SK-N-SH (cell line): ENCODE measurements around the gene SPAG5. TPM values are rescaled to one million over a fixed set of nuclear protein-coding genes. Genes with fewer than 3 reads are reported as not detected.

Source experiments
- CTCF ChIA-PET: fragments of 300-600, 350-600 bp; formaldehyde crosslinking; extraction: SDS; loops from one replicate; lab custom pipeline; 2021; lab: Yijun Ruan, JAX
- POLR2A ChIA-PET: fragments of 350-600 bp; sonication (Branson Sonifier 250); formaldehyde crosslinking; extraction: SDS; loops from one replicate; lab custom pipeline; 2020; ENCODE audit warnings: antibody characterized with exemption, inconsistent platforms; lab: Yijun Ruan, JAX
- DNase-seq: peaks from one replicate; pipeline ENCODE4 v3.0.0; 2012
- H2AFZ ChIP-seq: fragments of 200-600 bp; sonication (generic); 2 replicates; pipeline ENCODE4 v1.8.1; 2016; ENCODE audit warnings: antibody characterized with exemption, mild to moderate bottlenecking, low read depth
- H3F3A ChIP-seq: fragments of 200-600 bp; sonication (generic); replicated peaks from 2 replicates; pipeline ENCODE3; 2016; ENCODE audit warnings: antibody characterized with exemption, mild to moderate bottlenecking; ENCODE audit not compliant: insufficient read depth
- H3K27ac ChIP-seq, 2 experiments: fragments of 200-500 bp in 1 of 2; fragments of 200-600 bp in 1 of 2; sonication (Bioruptor generic) in 1 of 2; sonication (generic), shearing (Covaris generic) in 1 of 2; 2 replicates each; pipeline versions ENCODE4 v1.5.1 to v1.6.1; 2014 to 2016; ENCODE audit warnings: low read depth in 2 of 2, inconsistent platforms in 1 of 2, low read length in 1 of 2, mild to moderate bottlenecking in 1 of 2, mixed read lengths in 1 of 2
- H3K27me3 ChIP-seq: fragments of 200-600 bp; sonication (generic), shearing (Covaris generic); 2 replicates; pipeline ENCODE4 v1.6.1; 2016; ENCODE audit warnings: mixed run types; ENCODE audit not compliant: insufficient read depth
- H3K36me3 ChIP-seq, 2 experiments: fragments of 200-500 bp in 1 of 2; fragments of 200-600 bp in 1 of 2; sonication (Bioruptor generic) in 1 of 2; sonication (generic) in 1 of 2; replicated peaks in 1 of 2; 2 replicates each; pipeline versions ENCODE3 to v1.5.1; 2014 to 2016; ENCODE audit warnings: low read length in 1 of 2, mild to moderate bottlenecking in 1 of 2; ENCODE audit not compliant: insufficient read depth in 2 of 2, control insufficient read depth in 1 of 2
- H3K4me1 ChIP-seq, 2 experiments: fragments of 200-500 bp in 1 of 2; fragments of 200-600 bp in 1 of 2; sonication (Bioruptor generic) in 1 of 2; sonication (generic), shearing (Covaris generic) in 1 of 2; 2 replicates each; pipeline versions ENCODE4 v1.5.1 to v1.6.1; 2014 to 2016; ENCODE audit warnings: low read depth in 1 of 2, low read length in 1 of 2, mixed run types in 1 of 2; ENCODE audit not compliant: insufficient read depth in 2 of 2, control insufficient read depth in 1 of 2
- H3K4me2 ChIP-seq: fragments of 200-600 bp; sonication (generic), shearing (Covaris generic); 2 replicates; pipeline ENCODE4 v1.6.1; 2017; ENCODE audit warnings: mixed run types
- H3K4me3 ChIP-seq, 2 experiments: fragments of 200-500 bp in 1 of 2; fragments of 200-600 bp in 1 of 2; sonication (Bioruptor generic) in 1 of 2; sonication (generic), shearing (Covaris generic) in 1 of 2; 2 replicates each; pipeline versions ENCODE4 v1.5.1 to v1.8.1; 2014 to 2016; ENCODE audit warnings: low read depth in 2 of 2, inconsistent platforms in 1 of 2, low read length in 1 of 2, mild to moderate bottlenecking in 1 of 2, mixed read lengths in 1 of 2, moderate library complexity in 1 of 2
- H3K79me2 ChIP-seq: fragments of 200-600 bp; sonication (generic); 2 replicates; pipeline ENCODE4 v1.8.1; 2017; ENCODE audit warnings: mild to moderate bottlenecking; ENCODE audit not compliant: insufficient read depth
- H3K9ac ChIP-seq: fragments of 200-600 bp; sonication (generic); 2 replicates; pipeline ENCODE4 v1.6.1; 2017; ENCODE audit warnings: mixed run types
- H3K9me2 ChIP-seq: fragments of 200-600 bp; sonication (generic); 2 replicates; pipeline ENCODE4 v1.6.1; 2017; ENCODE audit warnings: mixed run types
- H3K9me3 ChIP-seq: fragments of 200-600 bp; sonication (generic); 2 replicates; pipeline ENCODE4 v1.6.1; 2017; ENCODE audit warnings: mixed run types, mild to moderate bottlenecking, moderate library complexity
- H4K20me1 ChIP-seq: fragments of 200-600 bp; sonication (generic); 2 replicates; pipeline ENCODE4 v1.6.1; 2017; ENCODE audit warnings: mild to moderate bottlenecking, mixed run types; ENCODE audit not compliant: insufficient read depth
- CHD2 ChIP-seq: fragments of 150-350 bp; IDR thresholded peaks from 2 replicates; pipeline ENCODE4 v1.6.1; 2018; ENCODE audit warnings: low read length; ENCODE audit not compliant: partially characterized antibody
- EP300 ChIP-seq, 2 experiments: IDR thresholded peaks; 2 replicates each; pipeline versions ENCODE4 v1.4.0 to v1.6.1; 2012; ENCODE audit warnings: borderline replicate concordance in 1 of 2, low read depth in 1 of 2, low read length in 1 of 2
- EZH2phosphoT487 ChIP-seq: fragments of 200-600 bp; sonication (generic); IDR thresholded peaks from 2 replicates; pipeline ENCODE4 v1.6.1; 2017; ENCODE audit warnings: low read depth, mixed run types, mild to moderate bottlenecking, antibody characterized with exemption, moderate library complexity, borderline replicate concordance
- GATA2 ChIP-seq: sonication (generic); formaldehyde crosslinking; IDR thresholded peaks from 2 replicates; pipeline ENCODE4 v1.5.0; 2020; ENCODE audit warnings: mild to moderate bottlenecking, missing genetic modification reagents
- MEF2A ChIP-seq: IDR thresholded peaks from 2 replicates; pipeline ENCODE4 v1.4.0; 2012; ENCODE audit warnings: low read depth, borderline replicate concordance
- MXI1 ChIP-seq: IDR thresholded peaks from 2 replicates; pipeline ENCODE4 v1.6.1; 2012; ENCODE audit warnings: mild to moderate bottlenecking, low read depth, low read length, improper control_type of control experiment
- NFIC ChIP-seq: IDR thresholded peaks from 2 replicates; pipeline ENCODE4 v1.4.0; 2012; ENCODE audit warnings: borderline replicate concordance
- NRF1 ChIP-seq: IDR thresholded peaks from 2 replicates; pipeline ENCODE4 v1.6.1; 2012; ENCODE audit warnings: low read depth, mild to moderate bottlenecking, low read length
- RFX5 ChIP-seq: IDR thresholded peaks from 2 replicates; pipeline ENCODE4 v1.6.1; 2012; ENCODE audit warnings: mild to moderate bottlenecking, improper control_type of control experiment, low read length
- TEAD4 ChIP-seq: IDR thresholded peaks from 2 replicates; pipeline ENCODE4 v1.4.0; 2012; ENCODE audit warnings: mild to moderate bottlenecking, borderline replicate concordance; ENCODE audit not compliant: insufficient read depth
- USF1 ChIP-seq: IDR thresholded peaks from 2 replicates; pipeline ENCODE4 v1.4.0; 2012; ENCODE audit warnings: low read depth, borderline replicate concordance
- ZBTB33 ChIP-seq: IDR thresholded peaks from 2 replicates; pipeline ENCODE4 v1.4.0; 2012; ENCODE audit warnings: low read depth, borderline replicate concordance
- WGBS: methylation state at CpG from one replicate; pipeline ENCODE4 v1.1.6; 2017; ENCODE audit warnings: low lambda C conversion rate; 5-methylcytosine and 5-hydroxymethylcytosine counted together
- polyA plus RNA-seq, 3 experiments: library from polyadenylated mRNA; depleted of rRNA; stranded (reverse); fragments of >200 nt; gene quantifications; 2 replicates each; pipeline ENCODE4 v1.2.3, GENCODE V29; 2012
- TF ChIP-seq, protein P1 (sequence below): IDR thresholded peaks from 2 replicates; pipeline ENCODE4 v1.6.1; 2012; ENCODE audit warnings: mild to moderate bottlenecking, low read depth, low read length, moderate library complexity

The SPAG5 gene
- polyA plus RNA-seq, 1 of the 3 experiments (the other 2 are of a cell fraction) = 36.5 TPM

DNA sequence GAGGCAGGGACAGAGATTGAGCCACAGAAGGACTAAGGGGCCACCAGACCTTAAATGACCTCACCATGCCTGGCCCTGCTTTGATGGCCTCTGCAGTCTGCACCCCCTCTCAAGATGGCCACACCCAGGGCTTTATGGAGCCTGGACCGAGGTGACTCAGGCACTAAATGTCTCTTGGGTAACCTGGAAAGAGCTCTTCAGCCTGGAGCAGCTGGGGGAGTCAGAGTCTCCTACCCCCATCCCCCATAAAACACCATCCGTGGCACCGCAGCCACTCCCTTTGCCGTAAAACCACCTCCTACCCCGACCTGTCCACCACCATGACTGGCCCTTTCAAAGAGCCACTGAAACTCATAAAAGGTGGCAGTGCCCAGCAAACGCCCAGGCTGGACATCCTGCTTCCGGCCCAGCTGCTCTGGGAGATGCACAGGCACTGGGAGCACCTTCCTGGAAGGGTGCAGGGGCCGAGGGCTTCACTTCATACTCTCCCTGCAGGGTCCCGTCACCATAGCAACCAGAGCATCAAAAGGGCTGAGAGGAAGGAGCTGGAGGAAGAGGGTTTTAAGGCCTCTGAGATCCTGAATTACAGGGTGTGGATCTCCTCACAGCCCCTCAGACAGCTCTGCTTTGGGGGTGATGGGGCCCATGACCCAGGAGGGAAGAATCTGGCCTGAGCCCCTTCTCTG lies 70.4 kb downstream of the SPAG5 start:
- CTCF ChIA-PET = interaction anchor here (1.4 to 3.0 kb wide), 2 partner anchors 12 to 33 kb away, joined by 4 to 15 read pairs; no protein-coding TSS in a partner anchor
- WGBS = 74% methylated on average over 8 of the region's 9 CpGs
- Histone ChIP-seq H3K4me1 (peaks cover 0 to 6% of the 10 kb centered on the region in 2 experiments; a peak in 1 of 4 replicates), H3K36me3 (no peaks in the 10 kb centered on the region), H3K4me2 (no peak overlapping the region), H3K79me2 (no peaks in the 10 kb centered on the region), H4K20me1 (no peaks in the 10 kb centered on the region), H3F3A (no peaks in the 10 kb centered on the region), H3K9me3 (no peaks in the 10 kb centered on the region), H3K27me3 (peaks cover 10% of the 10 kb centered on the region; the same call in 1 of the 2 replicates), H3K4me3 (no peak overlapping the region), H3K27ac (no peak overlapping the region), H3K9me2 (no peaks in the 10 kb centered on the region), H2AFZ (no peak overlapping the region), H3K9ac (no peak overlapping the region)
- TF ChIP-seq NRF1 (no peak), ZBTB33 (no peak)
- POLR2A ChIA-PET = no interaction called here
- no peak for DNase-seq

DNA sequence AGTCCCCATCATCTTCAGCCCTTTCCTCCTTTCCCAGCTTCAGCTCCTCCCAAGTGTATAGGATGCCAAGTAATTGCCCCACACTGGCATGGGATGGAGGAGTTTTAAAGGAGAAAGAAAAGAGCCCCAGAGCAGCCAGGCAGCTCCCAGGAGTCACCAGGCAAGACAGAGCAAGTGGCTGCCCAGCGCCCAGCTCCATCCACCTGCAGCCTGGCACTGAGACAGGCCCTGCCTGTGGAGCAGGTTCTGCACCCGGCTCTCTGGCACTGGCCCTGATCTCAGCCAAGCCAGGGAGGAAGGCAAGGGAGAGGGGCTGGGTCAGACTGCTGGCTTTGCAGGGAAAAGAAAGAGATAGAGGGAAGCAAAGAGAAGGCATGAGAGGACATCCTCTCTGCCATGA lies 71.0 kb downstream of the SPAG5 start:
- no peak for DNase-seq
- ChIA-PET CTCF (interaction anchor here (1.4 to 3.0 kb wide), 3 partner anchors 13 to 33 kb away, joined by 4 to 15 read pairs (median 13); no protein-coding TSS in a partner anchor), POLR2A (no interaction called here)
- H2AFZ ChIP-seq = no peak overlapping the region
- H3K27me3 ChIP-seq = peaks cover 10% of the 10 kb centered on the region; the same call in 1 of the 2 replicates
- no peak overlapping the region for H3K4me2 ChIP-seq
- peaks cover 0 to 6% of the 10 kb centered on the region in 2 experiments; a peak in 1 of 4 replicates for H3K4me1 ChIP-seq
- 92% methylated on average over 2 of the region's 2 CpGs for WGBS
- no peaks in the 10 kb centered on the region for H3K9me3 ChIP-seq
- H3K9ac ChIP-seq = no peak overlapping the region
- no peaks in the 10 kb centered on the region for H4K20me1 ChIP-seq
- H3K36me3 ChIP-seq = no peaks in the 10 kb centered on the region
- H3K4me3 ChIP-seq = no peak overlapping the region
- H3K9me2 ChIP-seq = no peaks in the 10 kb centered on the region
- no peak overlapping the region for H3K27ac ChIP-seq
- no peaks in the 10 kb centered on the region for H3F3A ChIP-seq
- TF ChIP-seq GATA2 (CRISPR knock-in tag) (no peak), CHD2 (no peak), MEF2A (no peak), NFIC (no peak), EP300 (IDR thresholded peaks at IDR 0.05; ENCODE audit: borderline replicate concordance in 1 of 2, low read depth in 1 of 2, low read length in 1 of 2) (no peak), MXI1 (no peak), EZH2phosphoT487 (no peak), USF1 (no peak), ZBTB33 (no peak), TEAD4 (no peak), RFX5 (no peak)
- TF ChIP-seq, protein P1, sequence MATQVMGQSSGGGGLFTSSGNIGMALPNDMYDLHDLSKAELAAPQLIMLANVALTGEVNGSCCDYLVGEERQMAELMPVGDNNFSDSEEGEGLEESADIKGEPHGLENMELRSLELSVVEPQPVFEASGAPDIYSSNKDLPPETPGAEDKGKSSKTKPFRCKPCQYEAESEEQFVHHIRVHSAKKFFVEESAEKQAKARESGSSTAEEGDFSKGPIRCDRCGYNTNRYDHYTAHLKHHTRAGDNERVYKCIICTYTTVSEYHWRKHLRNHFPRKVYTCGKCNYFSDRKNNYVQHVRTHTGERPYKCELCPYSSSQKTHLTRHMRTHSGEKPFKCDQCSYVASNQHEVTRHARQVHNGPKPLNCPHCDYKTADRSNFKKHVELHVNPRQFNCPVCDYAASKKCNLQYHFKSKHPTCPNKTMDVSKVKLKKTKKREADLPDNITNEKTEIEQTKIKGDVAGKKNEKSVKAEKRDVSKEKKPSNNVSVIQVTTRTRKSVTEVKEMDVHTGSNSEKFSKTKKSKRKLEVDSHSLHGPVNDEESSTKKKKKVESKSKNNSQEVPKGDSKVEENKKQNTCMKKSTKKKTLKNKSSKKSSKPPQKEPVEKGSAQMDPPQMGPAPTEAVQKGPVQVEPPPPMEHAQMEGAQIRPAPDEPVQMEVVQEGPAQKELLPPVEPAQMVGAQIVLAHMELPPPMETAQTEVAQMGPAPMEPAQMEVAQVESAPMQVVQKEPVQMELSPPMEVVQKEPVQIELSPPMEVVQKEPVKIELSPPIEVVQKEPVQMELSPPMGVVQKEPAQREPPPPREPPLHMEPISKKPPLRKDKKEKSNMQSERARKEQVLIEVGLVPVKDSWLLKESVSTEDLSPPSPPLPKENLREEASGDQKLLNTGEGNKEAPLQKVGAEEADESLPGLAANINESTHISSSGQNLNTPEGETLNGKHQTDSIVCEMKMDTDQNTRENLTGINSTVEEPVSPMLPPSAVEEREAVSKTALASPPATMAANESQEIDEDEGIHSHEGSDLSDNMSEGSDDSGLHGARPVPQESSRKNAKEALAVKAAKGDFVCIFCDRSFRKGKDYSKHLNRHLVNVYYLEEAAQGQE = no peak
- TF ChIP-seq, all 33 proteins: peak for 0
- H3K79me2 ChIP-seq = no peaks in the 10 kb centered on the region
